HepG2 (cell line): ENCODE data around the gene RNU7-1. TPM values are rescaled to one million over a fixed set of nuclear protein-coding genes. Genes with fewer than 3 reads are reported as not detected.

ENCODE experiments used
- ATAC-seq: fragments of 200-7000 bp; cut with Tn5 transposase; 3 replicates; pipeline ENCODE4 v1.9.1; 2020; ENCODE audit warnings: mild to moderate bottlenecking, moderate library complexity
- BruUV-seq: library from RNA; stranded (reverse); fragments of 400-500 nt; replicated peaks from 2 replicates; lab custom pipeline; 2021; lab: Mats Ljungman, UMichigan
- CTCF ChIA-PET: fragments of 300-600 bp; formaldehyde crosslinking; extraction: SDS; loops from one replicate; lab custom pipeline; 2021; ENCODE audit warnings: low total read pairs, inconsistent platforms, low intra/inter-chr PET ratio; lab: Yijun Ruan, JAX
- POLR2A ChIA-PET: fragments of 350-600 bp; sonication (Branson Sonifier 250); formaldehyde crosslinking; loops from one replicate; lab custom pipeline; 2020; ENCODE audit warnings: antibody characterized with exemption, inconsistent platforms; lab: Yijun Ruan, JAX
- DNase-seq: peaks from one replicate; pipeline ENCODE4 v3.0.0-alpha.2; 2015; ENCODE audit warnings: low spot score
- FAIRE-seq: peaks from 3 replicates; lab custom pipeline; 2011; peaks lifted over from hg19 to GRCh38; lab: Jason Lieb, UNC
- H2AFZ ChIP-seq: one replicate; pipeline ENCODE4 v1.6.1; 2011; ENCODE audit warnings: low read length, inconsistent platforms
- H3K27ac ChIP-seq: fragments of 300-600 bp; 3 replicates; pipeline ENCODE4 v1.8.0; 2011; ENCODE audit warnings: mixed run types, mild to moderate bottlenecking, mixed read lengths, low read length, inconsistent platforms; ENCODE audit not compliant: insufficient read depth; ENCODE audit errors: extremely low read length
- H3K27me3 ChIP-seq, 2 experiments: fragments of 200-600 bp in 1 of 2; 2 replicates in 1 of 2; 3 replicates in 1 of 2; pipeline versions ENCODE4 v1.6.0 to v1.8.0; 2011; ENCODE audit warnings: low read length in 2 of 2, mild to moderate bottlenecking in 2 of 2, moderate library complexity in 2 of 2, inconsistent platforms in 1 of 2; ENCODE audit not compliant: insufficient read depth in 2 of 2, control insufficient read depth in 1 of 2
- H3K36me3 ChIP-seq, 2 experiments: fragments of 200-600 bp in 1 of 2; replicated peaks in 1 of 2; 2 replicates in 1 of 2; 3 replicates in 1 of 2; pipeline versions ENCODE4 v1.5.1 to v1.8.0; 2011; ENCODE audit warnings: low read length in 2 of 2, inconsistent platforms in 1 of 2; ENCODE audit not compliant: insufficient read depth in 2 of 2, control insufficient read depth in 1 of 2
- H3K4me1 ChIP-seq: 2 replicates; pipeline ENCODE4 v1.5.1; 2012; ENCODE audit warnings: low read length, inconsistent platforms; ENCODE audit not compliant: insufficient read depth
- H3K4me2 ChIP-seq: 2 replicates; pipeline ENCODE4 v1.6.0; 2011; ENCODE audit warnings: low read depth, low read length, inconsistent platforms
- H3K4me3 ChIP-seq, 3 experiments: fragments of 200-600 bp in 1 of 3; sonication (generic), shearing (Covaris generic) in 1 of 3; replicated peaks in 1 of 3; 2 replicates each; pipeline ENCODE4 v1.5.1; 2011 to 2016; ENCODE audit warnings: low read length in 3 of 3, inconsistent platforms in 2 of 3, low read depth in 2 of 3, mild to moderate bottlenecking in 2 of 3, control low read depth in 1 of 3, mixed read lengths in 1 of 3; ENCODE audit not compliant: insufficient read depth in 1 of 3
- H3K79me2 ChIP-seq: one replicate; pipeline ENCODE4 v1.6.1; 2011; ENCODE audit warnings: low read length, inconsistent platforms; ENCODE audit not compliant: insufficient read depth
- H3K9ac ChIP-seq: 2 replicates; pipeline ENCODE4 v1.6.0; 2011; ENCODE audit warnings: mild to moderate bottlenecking, low read depth, low read length, inconsistent platforms; ENCODE audit not compliant: insufficient read depth
- H3K9me3 ChIP-seq: 2 replicates; pipeline ENCODE4 v1.5.1; 2012; ENCODE audit warnings: mild to moderate bottlenecking, low read length
- H4K20me1 ChIP-seq: 2 replicates; pipeline ENCODE4 v1.6.0; 2011; ENCODE audit warnings: inconsistent platforms, mild to moderate bottlenecking, low read length, moderate library complexity; ENCODE audit not compliant: insufficient read depth
- KLF13 ChIP-seq: sonication (generic); formaldehyde crosslinking; IDR thresholded peaks from 2 replicates; pipeline ENCODE4 v1.4.0; 2020; ENCODE audit warnings: mild to moderate bottlenecking, missing genetic modification reagents
- KLF16 ChIP-seq, 2 experiments: sonication (generic) in 1 of 2; formaldehyde crosslinking in 1 of 2; IDR thresholded peaks; 2 replicates each; pipeline versions ENCODE4 v1.6.1 to v1.8.0; 2016 to 2023; ENCODE audit warnings: missing genetic modification reagents in 2 of 2, missing compliant biosample characterization in 1 of 2
- PRDM10 ChIP-seq: sonication (generic); formaldehyde crosslinking; IDR thresholded peaks from 2 replicates; pipeline ENCODE4 v1.4.0; 2020; ENCODE audit warnings: low read depth, missing genetic modification reagents
- RBFOX2 ChIP-seq: fragments of 200-400 bp; formaldehyde crosslinking; IDR thresholded peaks from 2 replicates; pipeline ENCODE4 v1.6.1; 2017; ENCODE audit warnings: low read depth, mild to moderate bottlenecking, low read length
- RFX5 ChIP-seq: IDR thresholded peaks from 2 replicates; pipeline ENCODE4 v1.6.1; 2011; ENCODE audit warnings: low read depth, low read length, improper control_type of control experiment
- STAT5B ChIP-seq: sonication (generic); formaldehyde crosslinking; IDR thresholded peaks from 2 replicates; pipeline ENCODE4 v1.4.0; 2020; ENCODE audit warnings: missing genetic modification reagents
- ZNF253 ChIP-seq: sonication (generic); formaldehyde crosslinking; IDR thresholded peaks from 2 replicates; pipeline ENCODE4 v1.8.0; 2022; ENCODE audit warnings: mild to moderate bottlenecking, missing genetic modification reagents, borderline replicate concordance
- ZNF768 ChIP-seq: sonication (generic); formaldehyde crosslinking; IDR thresholded peaks from 2 replicates; pipeline ENCODE4 v1.4.0; 2020; ENCODE audit warnings: missing genetic modification reagents
- WGBS: methylation state at CpG from one replicate; pipeline ENCODE4 v1.1.6; 2017; ENCODE audit warnings: low lambda C conversion rate; 5-methylcytosine and 5-hydroxymethylcytosine counted together
- in situ Hi-C: cut with HindIII; loops from 2 replicates; pipeline ENCODE4 v1.10.0; 2017; ENCODE audit warnings: low pct_unique_long_range_greater_than_20kb; ENCODE audit not compliant: extremely low pct_ligation_motif_present
- intact Hi-C: fragments of 100-400 bp; cut with micrococcal nuclease; formaldehyde crosslinking; loops from one replicate; pipeline ENCODE4 v1.10.0; 2022; ENCODE audit not compliant: unreplicated experiment
- polyA plus RNA-seq, 8 experiments: library from polyadenylated mRNA; depleted of rRNA in 3 of 8; stranded (reverse) in 7 of 8; unstranded in 1 of 8; fragments of >200 nt; fragmentation: Illumina TruSeq in 4 of 8; extraction: Trizol in 4 of 8; gene quantifications; 2 replicates each; pipeline versions ENCODE4 v1.2.1 to v1.2.3, GENCODE V29; 2011 to 2016; ENCODE audit warnings: low read depth in 4 of 8, missing spikeins in 1 of 8, mixed read lengths in 1 of 8; ENCODE audit not compliant: insufficient read depth in 1 of 8
- total RNA-seq, 5 experiments: library from RNA; depleted of rRNA; stranded (reverse); fragments of >200 nt; fragmentation: Illumina TruSeq; extraction: Trizol; gene quantifications; 2 replicates each; pipeline ENCODE4 v1.2.3, GENCODE V29; 2016; ENCODE audit warnings: low read depth in 1 of 5
- TF ChIP-seq, protein P1 (sequence below): sonication (generic); formaldehyde crosslinking; IDR thresholded peaks from 2 replicates; pipeline ENCODE4 v1.5.1; 2020; ENCODE audit warnings: missing genetic modification reagents, mild to moderate bottlenecking, borderline replicate concordance

Gene RNU7-1
- total and polyA plus RNA-seq, 2 of the 13 experiments (the other 11 are each of a cell fraction or from before 2014, with no cell fraction given) = not detected

DNA sequence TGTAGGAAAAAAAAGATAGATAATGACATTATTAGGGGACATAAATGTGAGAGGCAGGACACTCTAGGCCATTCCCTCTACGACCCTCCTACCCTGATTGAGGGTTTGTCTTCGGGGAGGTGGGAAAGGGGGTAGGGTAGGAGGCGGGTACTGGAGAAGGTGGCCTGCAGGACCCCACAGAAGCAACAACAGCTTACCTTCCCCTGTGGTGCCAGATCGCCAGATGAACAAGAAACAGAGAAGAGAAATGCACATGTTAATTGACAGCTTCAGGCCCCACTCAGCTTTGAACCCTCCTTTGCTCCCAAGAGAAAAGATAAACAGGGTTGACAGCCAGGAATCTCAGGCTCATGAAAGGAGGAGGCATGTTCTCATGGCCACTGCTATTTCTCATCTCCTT lies 22.1 kb downstream of the RNU7-1 start (continued):
- TF ChIP-seq STAT5B (CRISPR knock-in tag) = no peak
- TF ChIP-seq KLF16 (CRISPR knock-in tag; IDR thresholded peaks at IDR 0.05) = no peak
- TF ChIP-seq, protein P1, sequence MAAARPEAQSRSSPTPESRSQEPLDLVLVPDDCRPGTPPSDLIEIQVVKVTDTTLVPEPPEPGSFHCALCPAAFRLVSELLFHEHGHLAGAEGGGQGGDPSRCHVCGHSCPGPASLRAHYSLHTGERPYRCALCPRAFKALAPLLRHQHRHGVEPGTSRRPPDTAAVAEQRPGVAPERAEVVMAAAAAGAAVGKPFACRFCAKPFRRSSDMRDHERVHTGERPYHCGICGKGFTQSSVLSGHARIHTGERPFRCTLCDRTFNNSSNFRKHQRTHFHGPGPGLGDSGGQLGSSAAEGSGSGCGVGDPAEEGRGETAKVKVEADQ (CRISPR knock-in tag) = no peak
- TF ChIP-seq ZNF253 = no peak
- TF ChIP-seq RBFOX2 = 0 out of 2 replicates have a peak, but pooled peaks have one; percentile 3
- no peak for TF ChIP-seq KLF13 (CRISPR knock-in tag)

- peaks cover 51% of the 10 kb centered on the region for H3K4me1 ChIP-seq
- H4K20me1 ChIP-seq = no peaks in the 10 kb centered on the region; the same call in 1 of the 2 replicates
- ChIA-PET POLR2A (interaction anchor here (1.1 to 1.2 kb wide), 2 partner anchors 20 to 23 kb away, joined by 3 to 4 read pairs; partner anchors contain the start of genes C12orf57 and RNU7-1), CTCF (interaction anchor here (0.8 to 2.1 kb wide), 2 partner anchors 22 to 227 kb away, joined by 3 to 15 read pairs; partner anchors contain the start of genes C12orf57 and RNU7-1)
- FAIRE-seq (no peak), DNase-seq (no peak), ATAC-seq (no peak)
- no peak overlapping the region for H3K4me3 ChIP-seq
- H3K79me2 ChIP-seq = peaks cover 32% of the 10 kb centered on the region
- H3K36me3 ChIP-seq = peaks cover 22 to 38% of the 10 kb centered on the region in 2 experiments
- no peak overlapping the region for H3K27ac ChIP-seq
- H3K9me3 ChIP-seq = no peaks in the 10 kb centered on the region
- WGBS = 98% methylated on average over 7 of the region's 7 CpGs
- H3K27me3 ChIP-seq = no peaks in the 10 kb centered on the region; a peak in 1 of 5 replicates
- TF ChIP-seq ZNF768 (no peak), PRDM10 (no peak), RFX5 (no peak)
- BruUV-seq = no TSS peak
- intact Hi-C loops (no loop called here), in situ Hi-C loops (no loop called here)
- no peak overlapping the region for H3K9ac ChIP-seq
- no peak overlapping the region for H2AFZ ChIP-seq
- H3K4me2 ChIP-seq = no peak overlapping the region
Measured at GRCh38 chr12:6966351-6966750, 22.7 kb downstream of the RNU7-1 start.
